Chondrocyte (in vitro differentiated cells): ENCODE data around the gene SIX1. TPM values are rescaled to one million over a fixed set of nuclear protein-coding genes. Genes with fewer than 3 reads are reported as not detected.

Experiments used
- DNase-seq: peaks from one replicate; pipeline ENCODE4 v3.0.0; 2021; ENCODE audit warnings: mixed read lengths, low spot score
- H3K27ac Mint-ChIP-seq: one replicate; pipeline ENCODE4 v1.8.0; 2021; ENCODE audit warnings: mild to moderate bottlenecking, moderate library complexity, mixed read lengths; ENCODE audit not compliant: unreplicated experiment
- H3K27me3 Mint-ChIP-seq: 2 replicates; pipeline ENCODE4 v1.8.0; 2021; ENCODE audit warnings: low read depth, mixed read lengths
- H3K36me3 Mint-ChIP-seq: 2 replicates; pipeline ENCODE4 v1.8.0; 2021; ENCODE audit warnings: low read depth, mixed read lengths
- H3K4me1 Mint-ChIP-seq: 2 replicates; pipeline ENCODE4 v1.8.0; 2021; ENCODE audit warnings: low read depth, mild to moderate bottlenecking, mixed read lengths
- H3K4me3 Mint-ChIP-seq: one replicate; pipeline ENCODE4 v1.8.0; 2021; ENCODE audit warnings: mild to moderate bottlenecking, moderate library complexity, mixed read lengths; ENCODE audit not compliant: unreplicated experiment
- H3K9me3 Mint-ChIP-seq: 2 replicates; pipeline ENCODE4 v1.8.0; 2021; ENCODE audit warnings: low read depth, mixed read lengths
- CTCF ChIP-seq: fragments of 200-600 bp; sonication (generic); IDR thresholded peaks from 2 replicates; pipeline ENCODE4 v1.5.0; 2021; ENCODE audit warnings: antibody characterized with exemption, mild to moderate bottlenecking, moderate library complexity
- total RNA-seq: library from RNA; stranded (reverse); gene quantifications from 3 replicates; pipeline ENCODE4 v1.2.1, GENCODE V29; 2021

The SIX1 gene
- total RNA-seq, 1 donor from 2014 or later, result 94.6 TPM

GRCh38 chr14:60602291-60602690 is 47.0 kb downstream of the SIX1 start:
- Mint-ChIP-seq H3K27me3 (no peaks in the 10 kb centered on the region), H3K4me1 (peaks cover 5% of the 10 kb centered on the region), H3K4me3 (no peak overlapping the region), H3K9me3 (no peaks in the 10 kb centered on the region), H3K36me3 (peaks cover 2% of the 10 kb centered on the region), H3K27ac (no peak overlapping the region)
- no peak for DNase-seq
- no peak for TF ChIP-seq CTCF

GRCh38 chr14:60599727-60600126 is 49.5 kb downstream of the SIX1 start:
- H3K4me1 Mint-ChIP-seq, result peaks cover 5% of the 10 kb centered on the region
- H3K27ac Mint-ChIP-seq, result no peak overlapping the region
- H3K27me3 Mint-ChIP-seq, result no peaks in the 10 kb centered on the region
- no peak for TF ChIP-seq CTCF
- no peaks in the 10 kb centered on the region for H3K9me3 Mint-ChIP-seq
- no peak overlapping the region for H3K4me3 Mint-ChIP-seq
- DNase-seq, result no peak
- no peaks in the 10 kb centered on the region for H3K36me3 Mint-ChIP-seq

- Mint-ChIP-seq H3K27ac (no peak overlapping the region), H3K4me1 (peaks cover 15% of the 10 kb centered on the region), H3K4me3 (no peak overlapping the region), H3K9me3 (no peaks in the 10 kb centered on the region), H3K36me3 (no peaks in the 10 kb centered on the region), H3K27me3 (no peaks in the 10 kb centered on the region)
- no peak for TF ChIP-seq CTCF
- no peak for DNase-seq
Observed at GRCh38 chr14:60596139-60596538, 53.1 kb downstream of the SIX1 start.

GRCh38 chr14:60594062-60594461 is 55.2 kb downstream of the SIX1 start:
- Mint-ChIP-seq H3K36me3 (no peaks in the 10 kb centered on the region), H3K4me3 (no peak overlapping the region), H3K27ac (no peak overlapping the region), H3K27me3 (no peaks in the 10 kb centered on the region), H3K9me3 (no peaks in the 10 kb centered on the region), H3K4me1 (peaks cover 16% of the 10 kb centered on the region)
- DNase-seq, result no peak
- no peak for TF ChIP-seq CTCF

Other genes with a start within 250 kb of the SIX1 start
- gene C14orf39, start 163.4 kb downstream of the SIX1 start, total RNA-seq, result 0.36 to 0.60 TPM (median 0.44 TPM) in 3 replicates
- not detected in 3 replicates for gene SIX6, start 140.3 kb downstream of the SIX1 start, total RNA-seq
- gene SIX4, start 74.9 kb upstream of the SIX1 start, total RNA-seq, result 26.0 to 44.9 TPM (median 26.2 TPM) in 3 replicates
- gene MNAT1, start 85.3 kb upstream of the SIX1 start, total RNA-seq, result 42.4 to 71.1 TPM (median 42.7 TPM) in 3 replicates